ENCODE data around the gene PROP1.

GRCh38 chr5:177984584-177985206 lies 11.3 kb downstream of the PROP1 start:
- TF ChIP-seq EZH2 (IDR thresholded peaks at IDR 0.05; ENCODE audit: borderline replicate concordance, insufficient read depth, low read length, poor library complexity, severe bottlenecking) (no peak), TAF1 (IDR thresholded peaks at IDR 0.05; ENCODE audit: low read depth) (no peak), SMC3 (conservative IDR thresholded peaks at IDR 0.05; ENCODE audit: poor library complexity) (no peak), EP300 (conservative IDR thresholded peaks at IDR 0.05; ENCODE audit: poor library complexity, severe bottlenecking) (no peak), POLR2AphosphoS5 (IDR thresholded peaks at IDR 0.05) (no peak)
- TF ChIP-seq, protein P1, sequence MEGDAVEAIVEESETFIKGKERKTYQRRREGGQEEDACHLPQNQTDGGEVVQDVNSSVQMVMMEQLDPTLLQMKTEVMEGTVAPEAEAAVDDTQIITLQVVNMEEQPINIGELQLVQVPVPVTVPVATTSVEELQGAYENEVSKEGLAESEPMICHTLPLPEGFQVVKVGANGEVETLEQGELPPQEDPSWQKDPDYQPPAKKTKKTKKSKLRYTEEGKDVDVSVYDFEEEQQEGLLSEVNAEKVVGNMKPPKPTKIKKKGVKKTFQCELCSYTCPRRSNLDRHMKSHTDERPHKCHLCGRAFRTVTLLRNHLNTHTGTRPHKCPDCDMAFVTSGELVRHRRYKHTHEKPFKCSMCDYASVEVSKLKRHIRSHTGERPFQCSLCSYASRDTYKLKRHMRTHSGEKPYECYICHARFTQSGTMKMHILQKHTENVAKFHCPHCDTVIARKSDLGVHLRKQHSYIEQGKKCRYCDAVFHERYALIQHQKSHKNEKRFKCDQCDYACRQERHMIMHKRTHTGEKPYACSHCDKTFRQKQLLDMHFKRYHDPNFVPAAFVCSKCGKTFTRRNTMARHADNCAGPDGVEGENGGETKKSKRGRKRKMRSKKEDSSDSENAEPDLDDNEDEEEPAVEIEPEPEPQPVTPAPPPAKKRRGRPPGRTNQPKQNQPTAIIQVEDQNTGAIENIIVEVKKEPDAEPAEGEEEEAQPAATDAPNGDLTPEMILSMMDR (IDR thresholded peaks at IDR 0.05; ENCODE audit: poor library complexity, severe bottlenecking), result no peak

Data from neural cell (in vitro differentiated cells).